Suprapubic skin (tissue), 4 donors: ENCODE data around the gene AP4B1. TPM values are rescaled to one million over a fixed set of nuclear protein-coding genes. Genes with fewer than 3 reads are reported as not detected.
A peak's percentile ranks its signal among the peaks of the same experiment; 100 is the strongest.

Experiments
- DNase-seq, 2 donors: peaks; one replicate each; pipeline ENCODE4 v3.0.0-alpha.2; 2019; ENCODE audit warnings: low spot score in 2 of 2
- H3K27ac ChIP-seq: fragments of 200-600 bp; sonication (generic); one replicate; pipeline ENCODE4 v1.5.1; 2019
- H3K27me3 ChIP-seq: fragments of 200-600 bp; sonication (generic); one replicate; pipeline ENCODE4 v1.5.1; 2019
- H3K36me3 ChIP-seq: fragments of 200-600 bp; sonication (generic); one replicate; pipeline ENCODE4 v1.5.1; 2019
- H3K4me1 ChIP-seq: fragments of 200-600 bp; sonication (generic); one replicate; pipeline ENCODE4 v1.5.1; 2019
- H3K4me3 ChIP-seq: fragments of 200-600 bp; sonication (generic); one replicate; pipeline ENCODE4 v1.5.1; 2019; ENCODE audit warnings: mild to moderate bottlenecking
- H3K9me3 ChIP-seq: fragments of 200-600 bp; sonication (generic); one replicate; pipeline ENCODE4 v1.5.1; 2019
- EP300 ChIP-seq: sonication (generic); formaldehyde crosslinking; IDR thresholded peaks from one replicate; pipeline ENCODE4 v1.6.1; 2017; ENCODE audit warnings: antibody characterized with exemption
- POLR2A ChIP-seq, 2 donors: fragments of 450-650 bp; IDR thresholded peaks; one replicate each; pipeline ENCODE4 v1.6.1; 2017; ENCODE audit warnings: antibody characterized with exemption in 2 of 2, mild to moderate bottlenecking in 2 of 2, moderate library complexity in 2 of 2
- POLR2AphosphoS5 ChIP-seq, 3 donors: sonication (generic); formaldehyde crosslinking; IDR thresholded peaks; one replicate each; pipeline ENCODE4 v1.6.1; 2017; ENCODE audit warnings: antibody characterized with exemption in 3 of 3
- WGBS: methylation state at CpG from one replicate; pipeline ENCODE4 v1.1.5; 2018; 5-methylcytosine and 5-hydroxymethylcytosine counted together
- total RNA-seq, 4 donors: library from RNA; depleted of rRNA; stranded (reverse); fragments of >200 nt; gene quantifications; one replicate each; pipeline ENCODE4 v1.1.0, GENCODE V29; 2016
- TF ChIP-seq, protein P1 (sequence below), 2 donors: fragments of 200-600 bp in 1 of 2; fragments of 450-650 bp in 1 of 2; sonication (generic) in 1 of 2; IDR thresholded peaks; one replicate each; pipeline ENCODE4 v1.5.1; 2016 to 2019; ENCODE audit warnings: antibody characterized with exemption in 2 of 2, mild to moderate bottlenecking in 1 of 2, moderate library complexity in 1 of 2

Gene AP4B1
- total RNA-seq, 4 donors from 2014 or later, result 10.9 to 34.0 (median 12.2) TPM

DNA sequence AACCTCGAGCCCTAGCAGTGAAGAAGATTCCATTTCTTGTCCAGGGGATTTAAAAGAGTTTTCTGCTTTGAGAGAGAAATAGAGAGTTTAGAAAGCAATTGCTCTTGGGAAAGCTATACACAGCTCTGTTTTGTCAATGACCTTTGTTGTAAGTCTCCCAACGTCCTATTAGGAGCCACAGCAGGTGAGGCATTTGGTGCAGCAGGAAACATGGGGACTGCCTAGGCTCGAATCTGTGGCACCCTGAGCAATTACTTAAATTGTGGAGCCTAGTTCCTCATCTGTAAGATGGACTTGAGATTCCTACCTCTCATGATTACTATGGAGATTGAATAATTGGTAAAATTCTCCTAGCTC lies 8.7 kb upstream of the AP4B1 start:
- Histone ChIP-seq H3K9me3 (no peaks in the 10 kb centered on the region), H3K4me3 (no peak overlapping the region), H3K4me1 (peaks cover 3% of the 10 kb centered on the region), H3K27me3 (no peaks in the 10 kb centered on the region), H3K27ac (peak overlapping the region; percentile 1), H3K36me3 (peaks cover 32% of the 10 kb centered on the region)
- TF ChIP-seq POLR2A (IDR thresholded peaks at IDR 0.05) (no peak), EP300 (no peak), POLR2AphosphoS5 (IDR thresholded peaks at IDR 0.05) (no peak)
- TF ChIP-seq, protein P1, sequence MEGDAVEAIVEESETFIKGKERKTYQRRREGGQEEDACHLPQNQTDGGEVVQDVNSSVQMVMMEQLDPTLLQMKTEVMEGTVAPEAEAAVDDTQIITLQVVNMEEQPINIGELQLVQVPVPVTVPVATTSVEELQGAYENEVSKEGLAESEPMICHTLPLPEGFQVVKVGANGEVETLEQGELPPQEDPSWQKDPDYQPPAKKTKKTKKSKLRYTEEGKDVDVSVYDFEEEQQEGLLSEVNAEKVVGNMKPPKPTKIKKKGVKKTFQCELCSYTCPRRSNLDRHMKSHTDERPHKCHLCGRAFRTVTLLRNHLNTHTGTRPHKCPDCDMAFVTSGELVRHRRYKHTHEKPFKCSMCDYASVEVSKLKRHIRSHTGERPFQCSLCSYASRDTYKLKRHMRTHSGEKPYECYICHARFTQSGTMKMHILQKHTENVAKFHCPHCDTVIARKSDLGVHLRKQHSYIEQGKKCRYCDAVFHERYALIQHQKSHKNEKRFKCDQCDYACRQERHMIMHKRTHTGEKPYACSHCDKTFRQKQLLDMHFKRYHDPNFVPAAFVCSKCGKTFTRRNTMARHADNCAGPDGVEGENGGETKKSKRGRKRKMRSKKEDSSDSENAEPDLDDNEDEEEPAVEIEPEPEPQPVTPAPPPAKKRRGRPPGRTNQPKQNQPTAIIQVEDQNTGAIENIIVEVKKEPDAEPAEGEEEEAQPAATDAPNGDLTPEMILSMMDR (IDR thresholded peaks at IDR 0.05), result no peak
- no peak for DNase-seq
- WGBS, result 58% methylated on average over 3 of the region's 3 CpGs

DNA sequence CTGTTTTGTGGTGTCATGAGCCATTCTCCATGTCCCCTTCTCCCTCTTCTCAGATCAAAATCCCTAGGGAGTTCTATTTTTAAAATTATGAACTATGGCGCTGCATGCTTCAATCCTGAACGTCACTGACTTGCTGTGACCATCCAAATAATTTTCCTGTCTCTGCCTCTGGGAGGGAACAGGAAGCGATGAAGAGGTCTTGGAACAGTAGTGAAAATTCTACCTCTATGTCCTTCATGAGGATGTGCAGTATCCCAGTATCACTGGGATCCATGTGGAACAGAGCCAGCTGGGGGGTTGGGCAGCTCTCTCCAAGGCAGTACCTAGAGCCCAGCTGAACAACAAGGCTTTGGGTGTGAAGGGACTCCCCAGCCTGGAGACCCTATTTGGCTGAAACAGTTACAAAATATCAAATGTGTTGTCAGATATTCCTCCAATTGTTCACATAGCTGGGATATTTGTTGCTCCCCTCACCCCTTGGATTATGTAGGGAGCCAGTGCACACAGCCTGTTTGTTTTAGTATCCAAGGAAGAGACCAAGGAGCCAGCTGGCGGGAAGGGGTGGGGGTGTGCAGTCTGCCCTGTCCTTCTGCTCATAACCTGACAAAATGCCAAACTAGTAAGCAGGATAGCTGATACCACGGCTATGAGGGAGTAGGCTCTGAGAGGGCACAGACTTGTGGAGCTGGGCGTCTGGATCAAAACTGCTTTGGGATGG lies 8.2 kb upstream of the AP4B1 start:
- peak overlapping the region; percentile 1 for H3K27ac ChIP-seq
- H3K4me1 ChIP-seq, result peaks cover 3% of the 10 kb centered on the region
- 58% methylated on average over 6 of the region's 6 CpGs for WGBS
- no peak overlapping the region for H3K4me3 ChIP-seq
- peaks cover 37% of the 10 kb centered on the region for H3K36me3 ChIP-seq
- no peaks in the 10 kb centered on the region for H3K27me3 ChIP-seq
- DNase-seq, result no peak
- TF ChIP-seq POLR2A (IDR thresholded peaks at IDR 0.05) (no peak), POLR2AphosphoS5 (IDR thresholded peaks at IDR 0.05) (no peak)
- TF ChIP-seq, protein P1 (IDR thresholded peaks at IDR 0.05), result no peak
- no peaks in the 10 kb centered on the region for H3K9me3 ChIP-seq

DNA sequence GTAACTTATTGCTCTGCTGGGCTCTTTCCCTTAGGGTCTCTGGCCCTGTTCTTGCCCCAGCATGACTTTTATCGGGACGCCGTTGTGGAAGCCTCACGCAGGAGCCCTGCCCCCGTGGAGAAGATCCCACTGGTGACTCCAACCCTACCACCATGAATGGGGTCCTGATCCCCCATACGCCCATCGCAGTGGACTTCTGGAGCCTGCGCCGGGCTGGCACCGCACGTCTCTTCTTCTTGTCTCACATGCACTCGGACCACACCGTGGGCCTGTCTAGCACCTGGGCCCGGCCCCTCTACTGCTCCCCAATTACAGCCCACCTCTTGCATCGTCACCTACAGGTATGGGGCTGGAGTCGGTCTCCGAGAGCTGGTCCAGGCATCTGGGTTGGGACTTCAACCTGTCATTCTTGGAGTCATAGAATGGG lies 849 bp upstream of the AP4B1 start:
- no peak for DNase-seq
- Histone ChIP-seq H3K27ac (peak overlapping the region; percentile 94), H3K27me3 (no peaks in the 10 kb centered on the region), H3K9me3 (no peaks in the 10 kb centered on the region), H3K4me3 (peak overlapping the region; percentile 68), H3K4me1 (peaks cover 25% of the 10 kb centered on the region), H3K36me3 (peaks cover 39% of the 10 kb centered on the region)
- TF ChIP-seq, protein P1 (IDR thresholded peaks at IDR 0.05), result no peak
- TF ChIP-seq POLR2A (IDR thresholded peaks at IDR 0.05), result no peak
- TF ChIP-seq EP300, result no peak
- no peak for TF ChIP-seq POLR2AphosphoS5 (IDR thresholded peaks at IDR 0.05)
- under 1% methylated on average over 17 of the region's 17 CpGs for WGBS

DNA sequence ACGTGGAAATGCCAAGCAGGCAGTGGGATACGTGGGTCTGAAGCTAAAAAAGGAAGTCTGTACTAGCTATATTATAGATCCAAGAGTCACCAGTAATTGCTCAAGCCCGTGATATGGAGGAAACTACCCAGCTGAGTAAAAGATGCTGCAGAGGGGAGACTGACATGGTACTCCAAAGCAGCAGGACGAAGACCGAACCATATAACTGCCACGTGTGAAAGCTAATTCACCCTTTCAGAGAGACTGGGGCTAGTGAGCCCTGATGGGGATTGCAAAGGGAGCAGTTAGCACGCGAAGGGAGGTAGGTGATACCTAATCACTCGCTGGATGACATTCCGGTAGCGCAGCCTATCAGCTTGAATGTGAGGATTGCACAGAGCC lies 316 bp downstream of the AP4B1 start:
- Histone ChIP-seq H3K27ac (peak overlapping the region; percentile 94), H3K4me1 (peaks cover 25% of the 10 kb centered on the region), H3K36me3 (peaks cover 43% of the 10 kb centered on the region), H3K4me3 (peak overlapping the region; percentile 68), H3K27me3 (no peaks in the 10 kb centered on the region), H3K9me3 (no peaks in the 10 kb centered on the region)
- DNase-seq, result no peak
- TF ChIP-seq POLR2A (IDR thresholded peaks at IDR 0.05) (no peak), EP300 (no peak), POLR2AphosphoS5 (IDR thresholded peaks at IDR 0.05) (no peak)
- TF ChIP-seq, protein P1 (IDR thresholded peaks at IDR 0.05), result no peak
- 0% methylated on average over 11 of the region's 11 CpGs for WGBS

DNA sequence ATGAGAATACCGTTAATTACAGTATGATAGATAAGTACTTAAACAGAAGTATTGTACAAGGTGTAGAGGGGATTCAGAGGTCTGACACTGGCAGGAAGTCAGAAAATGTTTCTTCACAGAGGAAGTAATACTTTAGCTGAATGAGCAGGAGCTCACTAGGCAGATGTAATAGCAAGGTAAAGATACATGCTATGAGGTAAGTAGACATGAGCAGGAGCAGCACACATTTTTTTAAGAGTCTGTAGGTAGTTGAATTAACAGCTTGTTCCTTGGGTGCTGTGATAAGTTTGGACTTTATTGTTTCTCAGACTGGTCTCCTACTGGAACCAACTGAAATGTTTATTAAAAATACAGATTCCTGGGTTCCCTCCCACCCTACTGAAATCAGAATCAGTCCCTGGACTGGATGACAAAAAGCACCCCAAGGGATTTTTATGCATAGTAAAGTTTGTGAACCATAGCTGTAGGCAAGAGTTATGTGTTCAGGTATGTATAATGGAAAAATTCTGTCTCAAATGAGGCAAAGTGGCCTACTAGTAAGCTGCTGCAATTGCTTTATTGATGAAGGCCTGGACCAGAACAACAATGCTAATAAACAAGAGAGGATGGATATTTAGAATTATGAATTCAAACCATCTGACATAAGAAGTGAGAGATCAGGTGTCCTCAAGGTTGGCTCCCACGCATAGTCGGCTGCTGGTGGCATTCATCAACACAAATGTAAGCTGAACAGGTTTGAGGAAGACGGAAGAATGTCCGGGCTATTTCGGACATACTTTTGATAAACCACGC lies 902 bp downstream of the AP4B1 start:
- Histone ChIP-seq H3K4me3 (peak overlapping the region; percentile 68), H3K27me3 (no peaks in the 10 kb centered on the region)
- WGBS, result 25% methylated on average over 7 of the region's 7 CpGs

More for the DNA sequence above, 902 bp downstream of the AP4B1 start:
- peak overlapping the region; percentile 94 for H3K27ac ChIP-seq
- TF ChIP-seq POLR2AphosphoS5 (IDR thresholded peaks at IDR 0.05), result no peak
- no peak for TF ChIP-seq EP300
- TF ChIP-seq, protein P1 (IDR thresholded peaks at IDR 0.05), result no peak
- TF ChIP-seq POLR2A (IDR thresholded peaks at IDR 0.05), result no peak
- DNase-seq, result no peak
- peaks cover 40% of the 10 kb centered on the region for H3K36me3 ChIP-seq
- no peaks in the 10 kb centered on the region for H3K9me3 ChIP-seq
- peaks cover 25% of the 10 kb centered on the region for H3K4me1 ChIP-seq
